GM18526 (cell line): ENCODE measurements around the gene GDAP2.

ENCODE experiments used
- POLR2A ChIP-seq: IDR thresholded peaks from 3 replicates; pipeline ENCODE4 v1.6.1; 2011; ENCODE audit not compliant: insufficient read length; ENCODE audit errors: extremely low read depth

GDAP2 gene

GRCh38 chr1:117830222-117830621 lies 99.2 kb downstream of the GDAP2 start:
- no peak for TF ChIP-seq POLR2A

- no peak for TF ChIP-seq POLR2A
Measured at GRCh38 chr1:117828201-117828600, 101.2 kb downstream of the GDAP2 start.

- no peak for TF ChIP-seq POLR2A
Measured at GRCh38 chr1:117826540-117827078, 102.8 kb downstream of the GDAP2 start.

GRCh38 chr1:117826119-117826518 lies 103.3 kb downstream of the GDAP2 start:
- no peak for TF ChIP-seq POLR2A

- no peak for TF ChIP-seq POLR2A
Measured at GRCh38 chr1:117825414-117825813, 104.0 kb downstream of the GDAP2 start.

- TF ChIP-seq POLR2A: no peak
Measured at GRCh38 chr1:117824616-117825015, 104.8 kb downstream of the GDAP2 start.

GRCh38 chr1:117821774-117822482 lies 107.5 kb downstream of the GDAP2 start:
- no peak for TF ChIP-seq POLR2A

GRCh38 chr1:117821382-117821755 lies 108.1 kb downstream of the GDAP2 start:
- no peak for TF ChIP-seq POLR2A

GRCh38 chr1:117820694-117821381 lies 108.6 kb downstream of the GDAP2 start:
- TF ChIP-seq POLR2A: no peak

GRCh38 chr1:117820096-117820495 lies 109.3 kb downstream of the GDAP2 start:
- TF ChIP-seq POLR2A: no peak

- TF ChIP-seq POLR2A: no peak
Measured at GRCh38 chr1:117819301-117819700, 110.1 kb downstream of the GDAP2 start.

GRCh38 chr1:117818456-117818855 lies 111.0 kb downstream of the GDAP2 start:
- TF ChIP-seq POLR2A: no peak

GRCh38 chr1:117817629-117818028 lies 111.8 kb downstream of the GDAP2 start:
- TF ChIP-seq POLR2A: no peak

GRCh38 chr1:117815926-117816325 lies 113.5 kb downstream of the GDAP2 start:
- no peak for TF ChIP-seq POLR2A

GRCh38 chr1:117814856-117815797 lies 114.3 kb downstream of the GDAP2 start:
- no peak for TF ChIP-seq POLR2A
